ENCODE results near the gene CPLX3.

CPLX3 gene

DNA sequence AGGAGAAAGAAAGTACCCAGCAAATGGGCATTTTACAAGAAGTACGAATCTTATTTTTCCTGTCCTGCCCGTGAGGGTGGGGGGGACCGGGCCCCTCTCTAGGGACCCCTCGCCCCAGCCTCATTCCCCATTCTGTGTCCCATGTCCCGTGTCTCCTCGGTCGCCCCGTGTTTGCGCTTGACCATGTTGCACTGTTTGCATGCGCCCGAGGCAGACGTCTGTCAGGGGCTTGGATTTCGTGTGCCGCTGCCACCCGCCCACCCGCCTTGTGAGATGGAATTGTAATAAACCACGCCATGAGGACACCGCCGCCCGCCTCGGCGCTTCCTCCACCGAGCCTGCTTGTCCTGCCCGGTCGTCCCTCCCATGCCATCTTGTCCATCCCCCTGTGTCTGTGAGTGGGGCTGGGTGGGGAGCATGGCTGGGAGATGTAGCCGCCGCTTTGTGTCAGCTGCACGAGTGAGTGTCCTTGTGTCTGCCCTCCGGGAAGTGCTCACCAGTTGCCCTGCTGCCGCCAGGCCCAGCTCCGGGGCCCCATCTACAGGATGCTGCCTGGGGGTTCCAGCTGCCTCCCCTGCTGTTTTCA is 23.5 kb upstream of the CPLX3 start:
- DNase-seq (ENCODE audit: low spot score): no peak

DNA sequence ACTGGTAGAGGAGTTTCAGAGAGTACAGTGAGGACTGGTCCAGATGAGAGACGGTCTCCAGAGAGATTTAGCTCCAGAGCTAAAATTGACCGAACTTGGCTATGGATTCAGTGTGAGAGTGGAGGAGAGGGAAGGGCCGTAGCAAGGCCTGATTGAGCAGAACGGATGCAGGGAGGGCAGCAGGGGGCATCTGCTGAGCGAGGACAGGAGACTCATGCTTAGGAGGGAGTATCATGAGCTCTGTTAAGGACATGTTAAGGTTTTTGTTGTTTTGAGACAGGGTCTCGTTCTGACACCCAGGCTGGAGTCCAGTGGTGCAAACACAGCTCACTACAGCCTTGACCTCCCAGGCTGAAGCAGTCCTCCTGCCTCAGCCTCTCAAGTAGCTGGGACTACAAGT is 21.5 kb upstream of the CPLX3 start:
- no peak for DNase-seq (ENCODE audit: low spot score)

GRCh38 chr15:74807282-74807681 is 19.1 kb upstream of the CPLX3 start:
- no peak for DNase-seq (ENCODE audit: low spot score)

DNA sequence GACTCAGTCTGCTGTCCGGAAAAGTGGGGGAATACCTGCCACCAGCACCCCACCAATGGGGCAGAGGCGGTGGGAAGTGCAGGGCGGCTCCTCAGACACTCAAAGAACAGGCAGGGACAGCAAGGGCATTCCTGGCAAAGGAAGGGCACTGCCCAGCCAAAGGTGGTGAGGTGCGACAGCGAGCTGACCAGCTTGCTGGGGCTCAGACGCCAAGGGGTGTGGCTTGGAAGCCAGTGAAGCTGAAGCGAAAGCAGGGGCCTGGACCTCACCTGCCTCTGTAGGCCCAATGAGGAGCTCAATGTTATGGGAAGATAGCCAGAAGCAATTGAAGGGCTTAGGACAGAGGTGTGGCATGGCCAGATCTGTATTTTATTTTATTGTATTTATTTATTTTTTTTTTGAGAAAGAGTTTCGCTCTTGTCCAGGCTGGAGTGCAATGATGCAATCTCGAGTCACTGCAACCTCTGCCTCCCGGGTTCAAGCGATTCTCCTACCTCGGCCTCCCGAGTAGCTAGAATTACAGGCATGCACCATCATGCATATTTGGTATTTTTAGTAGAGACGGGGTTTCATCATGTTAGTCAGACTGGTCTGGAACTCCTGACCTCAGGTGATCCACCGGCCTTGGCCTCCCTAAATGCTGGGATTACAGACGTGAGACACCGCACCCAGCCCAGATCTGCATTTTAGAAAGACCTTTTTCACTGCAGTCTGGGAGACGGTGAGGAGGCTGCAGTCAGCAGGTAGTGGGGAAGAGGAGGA is 18.2 kb upstream of the CPLX3 start:
- DNase-seq (ENCODE audit: low spot score): no peak

DNA sequence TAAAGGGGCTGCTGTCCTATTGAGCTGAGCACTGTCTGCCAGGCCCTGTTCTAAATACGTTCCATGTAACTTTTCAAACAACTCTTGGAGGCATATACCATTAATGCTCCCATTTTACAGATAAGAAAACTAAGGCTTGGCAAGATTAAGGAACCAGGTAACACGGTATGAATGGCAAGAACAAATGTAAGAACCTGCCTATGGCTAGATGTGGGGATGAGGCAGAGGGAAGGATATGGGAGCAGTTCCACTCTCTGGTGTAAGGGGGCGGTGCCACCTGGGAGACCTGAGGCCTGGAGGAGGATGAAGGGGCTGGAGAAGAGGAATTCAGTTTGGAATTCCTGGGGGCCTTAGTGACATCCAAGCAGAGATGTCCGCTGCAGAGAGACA is 17.6 kb upstream of the CPLX3 start:
- peak; percentile 55 for DNase-seq (ENCODE audit: low spot score)

DNA sequence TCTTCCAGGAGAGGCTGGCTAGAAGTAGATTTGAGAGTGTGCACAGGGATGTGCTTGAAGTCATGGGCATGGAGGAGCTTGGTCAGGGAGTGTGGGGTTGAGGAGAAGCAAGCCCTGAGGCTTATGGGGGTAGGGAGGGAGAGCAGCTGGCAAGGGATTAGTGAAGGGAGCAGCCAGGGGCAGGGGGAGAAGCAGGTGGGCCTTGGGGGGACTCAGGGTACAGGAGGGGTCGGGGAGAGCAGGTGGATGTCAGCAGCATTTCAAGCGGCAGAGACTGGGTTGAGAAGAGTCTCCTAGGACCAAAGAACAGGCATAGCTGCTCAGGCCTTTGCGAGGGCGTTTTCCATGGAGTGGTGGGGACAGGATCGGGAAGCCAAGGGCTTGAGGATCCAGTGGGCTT is 17.2 kb upstream of the CPLX3 start:
- no peak for DNase-seq (ENCODE audit: low spot score)

DNA sequence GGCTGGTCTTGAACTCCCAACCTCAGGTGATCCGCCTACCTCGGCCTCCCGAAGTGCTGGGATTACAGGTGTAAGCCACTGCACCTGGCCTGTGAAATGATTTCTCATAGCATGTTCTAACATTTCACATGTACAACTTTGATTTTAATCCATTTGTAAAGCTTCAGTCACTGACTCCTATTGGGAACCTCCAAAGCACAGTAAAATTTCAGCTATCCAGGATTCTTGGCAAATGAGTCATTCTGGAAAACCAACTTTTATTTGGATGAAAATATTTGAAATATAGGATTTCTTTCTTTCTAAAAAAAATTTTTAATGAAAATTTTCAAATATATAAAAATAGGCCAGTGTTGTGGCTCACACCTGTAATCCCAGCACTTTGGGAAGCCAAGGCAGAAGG is 16.5 kb upstream of the CPLX3 start:
- DNase-seq (ENCODE audit: low spot score): no peak

- DNase-seq (ENCODE audit: low spot score): no peak
Observed at GRCh38 chr15:74812533-74812932, 13.9 kb upstream of the CPLX3 start, which contains the start of gene LMAN1L. Gene LMAN1L (plus strand): TSS chr15:74812835. CDS start chr15:74812855, 20 bp downstream.

DNA sequence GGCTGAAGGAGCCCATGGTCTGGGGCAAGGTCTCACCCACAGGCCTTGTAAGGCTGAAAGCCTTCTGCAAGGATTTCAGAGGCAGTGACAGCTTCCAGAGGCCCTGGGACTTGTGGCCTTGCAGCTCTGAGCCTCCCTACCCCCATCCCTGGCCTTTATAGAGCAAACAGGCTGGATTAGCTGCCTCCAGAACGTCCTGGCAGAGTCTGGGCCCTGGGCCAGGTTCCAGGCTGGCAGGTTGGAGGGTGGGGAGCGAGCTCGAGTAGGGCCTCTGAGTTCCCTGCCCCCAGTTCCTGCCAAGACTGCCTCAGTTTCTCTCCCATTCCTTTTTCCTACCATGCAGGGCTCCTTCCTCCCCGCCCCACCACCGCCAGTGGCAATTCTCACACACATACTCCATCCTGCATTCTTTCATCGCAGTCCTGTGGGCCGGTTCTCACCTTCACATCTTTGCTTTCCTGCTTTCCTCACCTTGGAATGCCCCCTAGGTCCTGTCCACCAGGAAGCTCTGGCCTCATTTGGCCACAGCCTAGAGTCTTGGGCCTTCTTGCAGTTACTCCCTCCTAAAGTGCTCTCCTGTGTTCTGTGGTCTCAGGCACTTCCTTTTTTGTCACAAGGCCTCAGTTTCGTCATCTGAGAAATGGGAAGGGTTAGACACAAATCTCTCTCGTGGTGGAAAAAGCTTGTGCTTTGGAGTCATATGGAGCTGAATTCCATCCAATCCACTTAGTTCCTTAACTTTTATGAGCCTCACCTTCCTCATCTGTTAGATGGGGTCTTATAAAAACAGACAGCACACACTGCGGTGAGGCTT is 11.1 kb upstream of the CPLX3 start:
- DNase-seq (ENCODE audit: low spot score): no peak

GRCh38 chr15:74815961-74816360 is 10.5 kb upstream of the CPLX3 start:
- no peak for DNase-seq (ENCODE audit: low spot score)

GRCh38 chr15:74816624-74817369 is 9.6 kb upstream of the CPLX3 start:
- DNase-seq (ENCODE audit: low spot score): no peak

- DNase-seq (ENCODE audit: low spot score): peak; percentile 56
Observed at GRCh38 chr15:74817370-74817737, 9.1 kb upstream of the CPLX3 start.

DNA sequence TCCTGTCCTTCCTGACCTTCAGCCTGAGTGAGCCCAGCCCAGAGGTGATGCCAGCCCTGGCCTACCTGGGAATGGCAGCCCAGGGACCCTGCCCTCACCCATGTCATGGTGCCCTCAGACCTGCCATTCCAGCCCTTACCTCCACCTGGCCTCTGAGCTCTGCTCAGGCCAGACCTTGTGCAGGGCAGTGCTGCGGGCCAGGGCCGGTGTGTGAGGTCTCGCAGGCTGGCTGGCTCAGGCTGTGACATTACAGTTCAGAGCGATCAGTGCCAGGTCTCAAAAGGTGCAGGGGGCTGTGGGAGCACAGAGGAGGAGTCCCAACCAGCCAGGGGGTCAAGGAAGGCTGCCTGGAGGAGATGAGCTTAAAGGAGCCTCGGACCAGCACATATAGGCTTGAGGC is 6.4 kb upstream of the CPLX3 start:
- no peak for DNase-seq (ENCODE audit: low spot score)

- DNase-seq (ENCODE audit: low spot score): peak; percentile 59
Observed at GRCh38 chr15:74821091-74821789, 5.2 kb upstream of the CPLX3 start.

DNA sequence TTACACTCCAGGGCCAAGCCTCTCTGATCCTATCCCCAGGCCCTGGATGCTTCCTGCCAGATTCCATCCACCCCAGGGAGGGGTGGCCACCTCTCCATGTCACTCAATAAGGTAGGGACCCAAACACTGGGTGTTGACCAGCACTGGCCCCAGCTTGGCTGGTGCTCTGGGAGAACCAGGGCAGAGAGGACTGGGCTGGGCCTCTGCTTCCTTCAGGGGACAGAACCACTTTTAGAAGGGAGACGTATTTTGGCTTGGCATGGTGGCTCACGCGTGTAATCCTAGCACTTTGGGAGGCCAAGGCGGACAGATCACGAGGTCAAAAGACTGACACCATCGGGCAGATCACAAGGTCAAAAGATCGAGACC is 4.7 kb upstream of the CPLX3 start:
- no peak for DNase-seq (ENCODE audit: low spot score)

GRCh38 chr15:74822233-74822632 is 4.2 kb upstream of the CPLX3 start:
- DNase-seq (ENCODE audit: low spot score): no peak

- no peak for DNase-seq (ENCODE audit: low spot score)
Observed at GRCh38 chr15:74823324-74823723, 3.1 kb upstream of the CPLX3 start.

- no peak for DNase-seq (ENCODE audit: low spot score)
Observed at GRCh38 chr15:74824976-74825375, 1.5 kb upstream of the CPLX3 start.

GRCh38 chr15:74825866-74826265 is 561 bp upstream of the CPLX3 start:
- DNase-seq (ENCODE audit: low spot score): no peak

DNA sequence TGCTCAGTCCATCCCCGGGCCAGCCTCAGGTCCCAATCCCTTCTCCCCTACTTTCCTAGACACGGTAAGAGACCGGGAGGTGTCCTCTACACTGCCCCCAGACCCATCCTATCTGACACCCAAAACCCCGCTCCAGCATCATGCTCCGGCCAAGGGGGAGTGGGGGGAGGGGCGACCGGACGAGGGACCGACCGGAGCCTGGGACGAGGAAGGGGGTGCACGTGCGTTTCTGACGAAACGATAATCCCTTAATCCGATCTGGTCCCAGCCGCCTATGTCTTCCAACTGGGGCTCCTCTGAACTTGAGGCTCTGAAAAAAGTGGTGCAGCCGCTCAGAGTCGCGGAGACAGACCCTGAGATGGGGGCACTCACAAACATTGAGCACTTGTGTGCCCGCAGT is 494 bp downstream of the CPLX3 start:
- no peak for DNase-seq (ENCODE audit: low spot score)

- DNase-seq (ENCODE audit: low spot score): no peak
Observed at GRCh38 chr15:74827614-74828013, 1.2 kb downstream of the CPLX3 start.

- no peak for DNase-seq (ENCODE audit: low spot score)
Observed at GRCh38 chr15:74828835-74829234, 2.4 kb downstream of the CPLX3 start.

Measured in iPS-NIHi11 (cell line).